WTC11 (cell line): ENCODE data around the gene FTCDNL1. TPM values are rescaled to one million over a fixed set of nuclear protein-coding genes. Genes with fewer than 3 reads are reported as not detected.

Source experiments
- ATAC-seq: fragments of 200-7000 bp; cut with Tn5 transposase; 2 replicates; pipeline ENCODE4 v1.10.0; 2021; ENCODE audit warnings: mild to moderate bottlenecking, moderate library complexity
- CTCF ChIA-PET: fragments of 300-600 bp; sonication (Branson Sonifier 250); formaldehyde crosslinking; loops from one replicate; lab custom pipeline; 2021; ENCODE audit warnings: antibody characterized with exemption; lab: Charles Lee
- POLR2A ChIA-PET: fragments of 350-600 bp; sonication (Branson Sonifier 250); formaldehyde crosslinking; loops from one replicate; lab custom pipeline; 2021; ENCODE audit warnings: antibody characterized with exemption; lab: Charles Lee
- DNase-seq: peaks from one replicate; pipeline ENCODE4 v3.0.0; 2021; ENCODE audit warnings: low spot score
- H3K27ac Mint-ChIP-seq: 2 replicates; pipeline ENCODE4 v1.8.0; 2021; ENCODE audit warnings: mixed read lengths
- H3K27me3 Mint-ChIP-seq: 2 replicates; pipeline ENCODE4 v1.8.0; 2021; ENCODE audit warnings: low read depth, mild to moderate bottlenecking, moderate library complexity, mixed read lengths
- H3K36me3 Mint-ChIP-seq: 2 replicates; pipeline ENCODE4 v1.8.0; 2021; ENCODE audit warnings: mixed read lengths
- H3K4me1 Mint-ChIP-seq: 2 replicates; pipeline ENCODE4 v1.8.0; 2022; ENCODE audit warnings: mixed read lengths
- H3K4me3 Mint-ChIP-seq: 2 replicates; pipeline ENCODE4 v1.8.0; 2021; ENCODE audit warnings: mild to moderate bottlenecking, moderate library complexity, mixed read lengths
- H3K9me3 Mint-ChIP-seq: 2 replicates; pipeline ENCODE4 v1.8.0; 2021; ENCODE audit warnings: mixed read lengths
- ETV6 ChIP-seq: sonication (generic); formaldehyde crosslinking; IDR thresholded peaks from 2 replicates; pipeline ENCODE4 v1.8.1; 2022; ENCODE audit warnings: mild to moderate bottlenecking, missing genetic modification reagents
- FOXP1 ChIP-seq: sonication (generic); formaldehyde crosslinking; IDR thresholded peaks from 2 replicates; pipeline ENCODE4 v1.8.0; 2022; ENCODE audit warnings: missing genetic modification reagents, mild to moderate bottlenecking, moderate library complexity, borderline replicate concordance
- KAT7 ChIP-seq: sonication (generic); formaldehyde crosslinking; IDR thresholded peaks from 2 replicates; pipeline ENCODE4 v1.8.1; 2023; ENCODE audit warnings: missing genetic modification reagents, mild to moderate bottlenecking, borderline replicate concordance
- SP1 ChIP-seq: sonication (generic); formaldehyde crosslinking; conservative IDR thresholded peaks from 2 replicates; pipeline ENCODE4 v1.8.1; 2022; ENCODE audit warnings: missing genetic modification reagents
- TCF7 ChIP-seq: sonication (generic); formaldehyde crosslinking; IDR thresholded peaks from 2 replicates; pipeline ENCODE4 v1.8.0; 2022; ENCODE audit warnings: mild to moderate bottlenecking, low read depth, missing genetic modification reagents, moderate library complexity
- ZBTB21 ChIP-seq: sonication (generic); formaldehyde crosslinking; IDR thresholded peaks from 2 replicates; pipeline ENCODE4 v1.8.1; 2023; ENCODE audit warnings: mild to moderate bottlenecking, missing genetic modification reagents, borderline replicate concordance
- ZNF416 ChIP-seq: fragments of 250-450 bp; sonication (Bioruptor Pico); IDR thresholded peaks from 2 replicates; pipeline ENCODE4 v1.9.0; 2021; ENCODE audit warnings: mild to moderate bottlenecking, inconsistent platforms
- ZNF423 ChIP-seq: fragments of 250-450 bp; sonication (Bioruptor Pico); IDR thresholded peaks from 2 replicates; pipeline ENCODE4 v2.1.2; 2022; ENCODE audit warnings: mild to moderate bottlenecking, moderate library complexity
- ZNF671 ChIP-seq: fragments of 250-450 bp; sonication (Bioruptor Pico); IDR thresholded peaks from 2 replicates; pipeline ENCODE4 v1.8.0; 2021; ENCODE audit warnings: mild to moderate bottlenecking
- total RNA-seq: library from RNA; stranded (reverse); gene quantifications from 3 replicates; pipeline ENCODE4 v1.2.3, GENCODE V29; 2021
- TF ChIP-seq, protein P1 (sequence below): sonication (generic); formaldehyde crosslinking; IDR thresholded peaks from 2 replicates; pipeline ENCODE4 v1.8.0; 2023; ENCODE audit warnings: mild to moderate bottlenecking, missing genetic modification reagents
- TF ChIP-seq, protein P2 (sequence below): sonication (generic); formaldehyde crosslinking; IDR thresholded peaks from 2 replicates; pipeline ENCODE4 v1.8.1; 2022; ENCODE audit warnings: mild to moderate bottlenecking, missing genetic modification reagents, moderate library complexity, borderline replicate concordance
- TF ChIP-seq, protein P3 (sequence below): sonication (generic); formaldehyde crosslinking; IDR thresholded peaks from 2 replicates; pipeline ENCODE4 v1.8.1; 2023; ENCODE audit warnings: mild to moderate bottlenecking, missing genetic modification reagents
- TF ChIP-seq, protein P4 (sequence below): fragments of 250-450 bp; sonication (Bioruptor Pico); IDR thresholded peaks from 2 replicates; pipeline ENCODE4 v1.9.0; 2021; ENCODE audit warnings: mild to moderate bottlenecking, borderline replicate concordance
- TF ChIP-seq, protein P5 (sequence below): fragments of 250-450 bp; sonication (Bioruptor Pico); conservative IDR thresholded peaks from 2 replicates; pipeline ENCODE4 v1.9.0; 2021; ENCODE audit warnings: mild to moderate bottlenecking
- TF ChIP-seq, protein P6 (sequence below): fragments of 250-450 bp; sonication (Bioruptor Pico); IDR thresholded peaks from 2 replicates; pipeline ENCODE4 v1.9.0; 2021; ENCODE audit warnings: mild to moderate bottlenecking

Gene FTCDNL1
- total RNA-seq, 1 experiment from 2014 or later: 0.85 TPM

DNA sequence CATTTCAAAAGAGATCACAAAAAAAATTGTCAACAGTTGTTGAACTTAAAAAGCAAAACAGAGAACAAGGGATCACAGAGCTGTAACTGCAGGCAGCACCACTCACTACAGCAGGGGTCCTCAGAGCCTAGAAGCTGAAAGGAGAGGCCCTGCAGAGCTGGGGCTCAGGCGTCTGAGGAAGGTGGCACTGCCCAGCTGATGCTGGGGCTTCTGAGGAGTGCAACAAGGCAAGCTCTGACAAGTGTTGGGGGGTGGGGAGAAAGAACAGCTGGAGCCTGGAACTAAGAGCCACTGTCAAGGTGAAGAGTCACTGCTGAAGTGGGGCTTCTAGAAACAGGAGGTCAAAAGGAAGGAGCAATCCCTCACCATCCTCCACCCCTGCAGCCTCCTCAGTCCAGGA, 46.2 kb downstream of the FTCDNL1 start:
- no peak for DNase-seq
- peaks cover 18% of the 10 kb centered on the region for H3K9me3 Mint-ChIP-seq
- peak; percentile 85 for ATAC-seq
- no peaks in the 10 kb centered on the region; the same call in 1 of the 2 replicates for H3K27me3 Mint-ChIP-seq
- H3K36me3 Mint-ChIP-seq: peaks cover 17% of the 10 kb centered on the region
- H3K4me3 Mint-ChIP-seq: no peak overlapping the region
- ChIA-PET CTCF (interaction anchor here (0.7 kb wide), 1 partner anchor 15 kb away, joined by 3 read pairs; no protein-coding TSS in a partner anchor), POLR2A (no interaction called here)
- peaks cover 6% of the 10 kb centered on the region for H3K4me1 Mint-ChIP-seq
- peak overlapping the region; percentile 96; the same call in 1 of the 2 replicates for H3K27ac Mint-ChIP-seq
- TF ChIP-seq ETV6 (no peak), ZNF423 (0 out of 2 replicates have a peak, but pooled peaks have one; percentile 12)
- TF ChIP-seq, protein P1, sequence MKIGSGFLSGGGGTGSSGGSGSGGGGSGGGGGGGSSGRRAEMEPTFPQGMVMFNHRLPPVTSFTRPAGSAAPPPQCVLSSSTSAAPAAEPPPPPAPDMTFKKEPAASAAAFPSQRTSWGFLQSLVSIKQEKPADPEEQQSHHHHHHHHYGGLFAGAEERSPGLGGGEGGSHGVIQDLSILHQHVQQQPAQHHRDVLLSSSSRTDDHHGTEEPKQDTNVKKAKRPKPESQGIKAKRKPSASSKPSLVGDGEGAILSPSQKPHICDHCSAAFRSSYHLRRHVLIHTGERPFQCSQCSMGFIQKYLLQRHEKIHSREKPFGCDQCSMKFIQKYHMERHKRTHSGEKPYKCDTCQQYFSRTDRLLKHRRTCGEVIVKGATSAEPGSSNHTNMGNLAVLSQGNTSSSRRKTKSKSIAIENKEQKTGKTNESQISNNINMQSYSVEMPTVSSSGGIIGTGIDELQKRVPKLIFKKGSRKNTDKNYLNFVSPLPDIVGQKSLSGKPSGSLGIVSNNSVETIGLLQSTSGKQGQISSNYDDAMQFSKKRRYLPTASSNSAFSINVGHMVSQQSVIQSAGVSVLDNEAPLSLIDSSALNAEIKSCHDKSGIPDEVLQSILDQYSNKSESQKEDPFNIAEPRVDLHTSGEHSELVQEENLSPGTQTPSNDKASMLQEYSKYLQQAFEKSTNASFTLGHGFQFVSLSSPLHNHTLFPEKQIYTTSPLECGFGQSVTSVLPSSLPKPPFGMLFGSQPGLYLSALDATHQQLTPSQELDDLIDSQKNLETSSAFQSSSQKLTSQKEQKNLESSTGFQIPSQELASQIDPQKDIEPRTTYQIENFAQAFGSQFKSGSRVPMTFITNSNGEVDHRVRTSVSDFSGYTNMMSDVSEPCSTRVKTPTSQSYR (CRISPR knock-in tag): no peak

DNA sequence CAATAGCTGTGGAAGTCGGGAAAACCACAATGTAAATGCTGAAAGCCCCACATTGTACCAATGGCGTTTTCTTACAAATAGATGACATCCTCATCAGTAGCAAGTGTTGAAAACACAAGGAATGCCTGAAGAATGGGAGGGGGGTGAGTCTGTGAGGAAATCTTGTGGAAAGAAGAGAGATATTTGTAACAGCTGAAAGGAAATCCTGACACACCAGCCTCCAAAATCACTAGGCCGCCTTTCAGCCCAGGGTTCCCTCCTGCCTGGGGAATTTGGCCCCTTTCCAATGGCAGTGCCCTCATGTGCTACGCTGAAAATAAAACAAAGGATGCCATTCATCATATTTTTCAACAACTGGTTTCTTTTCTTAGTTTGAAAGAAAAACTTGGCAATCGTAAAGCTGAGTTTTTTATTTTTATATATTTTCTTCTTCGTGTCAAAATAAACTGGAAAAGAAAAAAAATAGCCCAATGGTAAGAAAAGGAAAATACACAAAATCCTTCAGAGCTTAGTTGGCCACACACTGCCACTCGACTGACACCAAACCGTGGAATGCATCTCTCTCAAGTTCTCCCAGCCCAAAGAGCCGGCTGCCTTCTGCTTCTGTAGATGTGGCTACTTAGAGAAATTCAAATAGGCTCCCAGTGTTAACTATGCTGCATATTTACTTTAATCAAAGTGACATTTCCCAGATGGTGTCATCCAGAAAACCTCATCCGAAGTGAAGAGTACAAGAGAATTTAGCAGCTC, 52.0 kb downstream of the FTCDNL1 start:
- ChIA-PET CTCF (no interaction called here), POLR2A (no interaction called here)
- H3K27me3 Mint-ChIP-seq: no peaks in the 10 kb centered on the region; the same call in 1 of the 2 replicates
- peaks cover 30% of the 10 kb centered on the region for H3K4me1 Mint-ChIP-seq
- H3K27ac Mint-ChIP-seq: no peak overlapping the region
- DNase-seq: no peak
- ATAC-seq: no peak
- H3K9me3 Mint-ChIP-seq: no peaks in the 10 kb centered on the region
- H3K4me3 Mint-ChIP-seq: no peak overlapping the region
- TF ChIP-seq ZNF671 (no peak), TCF7 (CRISPR knock-in tag) (no peak), FOXP1 (CRISPR knock-in tag) (no peak), KAT7 (no peak)
- TF ChIP-seq, protein P2, sequence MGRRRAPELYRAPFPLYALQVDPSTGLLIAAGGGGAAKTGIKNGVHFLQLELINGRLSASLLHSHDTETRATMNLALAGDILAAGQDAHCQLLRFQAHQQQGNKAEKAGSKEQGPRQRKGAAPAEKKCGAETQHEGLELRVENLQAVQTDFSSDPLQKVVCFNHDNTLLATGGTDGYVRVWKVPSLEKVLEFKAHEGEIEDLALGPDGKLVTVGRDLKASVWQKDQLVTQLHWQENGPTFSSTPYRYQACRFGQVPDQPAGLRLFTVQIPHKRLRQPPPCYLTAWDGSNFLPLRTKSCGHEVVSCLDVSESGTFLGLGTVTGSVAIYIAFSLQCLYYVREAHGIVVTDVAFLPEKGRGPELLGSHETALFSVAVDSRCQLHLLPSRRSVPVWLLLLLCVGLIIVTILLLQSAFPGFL (CRISPR knock-in tag): no peak
- TF ChIP-seq, protein P3, sequence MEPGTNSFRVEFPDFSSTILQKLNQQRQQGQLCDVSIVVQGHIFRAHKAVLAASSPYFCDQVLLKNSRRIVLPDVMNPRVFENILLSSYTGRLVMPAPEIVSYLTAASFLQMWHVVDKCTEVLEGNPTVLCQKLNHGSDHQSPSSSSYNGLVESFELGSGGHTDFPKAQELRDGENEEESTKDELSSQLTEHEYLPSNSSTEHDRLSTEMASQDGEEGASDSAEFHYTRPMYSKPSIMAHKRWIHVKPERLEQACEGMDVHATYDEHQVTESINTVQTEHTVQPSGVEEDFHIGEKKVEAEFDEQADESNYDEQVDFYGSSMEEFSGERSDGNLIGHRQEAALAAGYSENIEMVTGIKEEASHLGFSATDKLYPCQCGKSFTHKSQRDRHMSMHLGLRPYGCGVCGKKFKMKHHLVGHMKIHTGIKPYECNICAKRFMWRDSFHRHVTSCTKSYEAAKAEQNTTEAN (CRISPR knock-in tag): no peak
- TF ChIP-seq, all 79 proteins: peak for 0
- no peaks in the 10 kb centered on the region for H3K36me3 Mint-ChIP-seq

DNA sequence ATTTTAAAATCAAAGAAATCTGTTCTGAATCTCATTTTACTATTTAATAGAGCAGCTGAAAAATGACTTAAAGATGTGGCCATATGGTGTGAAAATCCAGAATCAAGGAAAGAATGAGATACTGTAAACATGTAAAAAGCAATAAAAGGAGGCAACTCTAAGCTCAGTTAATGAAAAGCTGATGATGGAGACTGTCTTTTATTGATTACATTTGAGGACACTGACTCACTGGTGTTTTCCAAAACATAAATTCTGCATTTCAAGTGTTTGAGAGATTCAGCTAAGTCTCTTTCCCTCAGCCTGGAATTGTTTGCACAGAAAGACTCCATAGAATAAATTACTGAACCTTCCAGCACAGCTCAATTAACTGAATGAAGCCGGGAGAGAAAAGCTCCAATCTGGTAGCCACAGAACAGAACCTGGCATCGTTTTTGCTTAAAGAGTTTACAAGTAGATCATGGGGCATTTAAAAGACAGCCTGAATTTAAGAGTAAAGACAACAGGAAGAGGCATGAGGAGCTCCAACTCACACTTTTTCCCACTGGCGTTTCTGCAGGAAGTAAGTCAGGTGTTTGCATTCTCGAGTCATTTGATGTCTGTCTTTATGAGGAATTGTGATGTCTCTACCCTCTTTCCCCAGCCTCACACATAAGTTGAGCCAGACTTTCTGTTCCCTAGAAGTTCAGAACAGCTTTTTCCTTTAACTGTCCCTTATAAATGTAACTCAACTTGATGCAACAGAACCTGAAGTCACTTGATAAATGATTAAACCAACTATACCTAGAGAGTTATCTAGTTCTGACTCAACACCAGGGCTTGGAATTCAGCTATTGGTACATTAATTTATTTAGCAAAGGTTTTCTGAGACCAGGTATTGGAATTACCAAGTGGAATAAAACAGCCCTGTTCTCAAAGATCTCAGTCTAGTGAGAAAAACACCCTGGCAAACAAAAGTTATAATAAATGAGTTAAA, 53.3 kb downstream of the FTCDNL1 start:
- Mint-ChIP-seq H3K9me3 (no peaks in the 10 kb centered on the region), H3K4me1 (peaks cover 43% of the 10 kb centered on the region), H3K27me3 (no peaks in the 10 kb centered on the region; the same call in 1 of the 2 replicates), H3K27ac (no peak overlapping the region), H3K36me3 (no peaks in the 10 kb centered on the region), H3K4me3 (no peak overlapping the region)
- no peak for DNase-seq
- ATAC-seq: no peak
- CTCF ChIA-PET: interaction anchor here (0.9 to 1.4 kb wide), 2 partner anchors 57 to 93 kb away, joined by 3 read pairs; no protein-coding TSS in a partner anchor
- POLR2A ChIA-PET: no interaction called here
- TF ChIP-seq ZBTB21 (no peak), ZNF416 (no peak), SP1 (no peak)
- TF ChIP-seq, protein P4, sequence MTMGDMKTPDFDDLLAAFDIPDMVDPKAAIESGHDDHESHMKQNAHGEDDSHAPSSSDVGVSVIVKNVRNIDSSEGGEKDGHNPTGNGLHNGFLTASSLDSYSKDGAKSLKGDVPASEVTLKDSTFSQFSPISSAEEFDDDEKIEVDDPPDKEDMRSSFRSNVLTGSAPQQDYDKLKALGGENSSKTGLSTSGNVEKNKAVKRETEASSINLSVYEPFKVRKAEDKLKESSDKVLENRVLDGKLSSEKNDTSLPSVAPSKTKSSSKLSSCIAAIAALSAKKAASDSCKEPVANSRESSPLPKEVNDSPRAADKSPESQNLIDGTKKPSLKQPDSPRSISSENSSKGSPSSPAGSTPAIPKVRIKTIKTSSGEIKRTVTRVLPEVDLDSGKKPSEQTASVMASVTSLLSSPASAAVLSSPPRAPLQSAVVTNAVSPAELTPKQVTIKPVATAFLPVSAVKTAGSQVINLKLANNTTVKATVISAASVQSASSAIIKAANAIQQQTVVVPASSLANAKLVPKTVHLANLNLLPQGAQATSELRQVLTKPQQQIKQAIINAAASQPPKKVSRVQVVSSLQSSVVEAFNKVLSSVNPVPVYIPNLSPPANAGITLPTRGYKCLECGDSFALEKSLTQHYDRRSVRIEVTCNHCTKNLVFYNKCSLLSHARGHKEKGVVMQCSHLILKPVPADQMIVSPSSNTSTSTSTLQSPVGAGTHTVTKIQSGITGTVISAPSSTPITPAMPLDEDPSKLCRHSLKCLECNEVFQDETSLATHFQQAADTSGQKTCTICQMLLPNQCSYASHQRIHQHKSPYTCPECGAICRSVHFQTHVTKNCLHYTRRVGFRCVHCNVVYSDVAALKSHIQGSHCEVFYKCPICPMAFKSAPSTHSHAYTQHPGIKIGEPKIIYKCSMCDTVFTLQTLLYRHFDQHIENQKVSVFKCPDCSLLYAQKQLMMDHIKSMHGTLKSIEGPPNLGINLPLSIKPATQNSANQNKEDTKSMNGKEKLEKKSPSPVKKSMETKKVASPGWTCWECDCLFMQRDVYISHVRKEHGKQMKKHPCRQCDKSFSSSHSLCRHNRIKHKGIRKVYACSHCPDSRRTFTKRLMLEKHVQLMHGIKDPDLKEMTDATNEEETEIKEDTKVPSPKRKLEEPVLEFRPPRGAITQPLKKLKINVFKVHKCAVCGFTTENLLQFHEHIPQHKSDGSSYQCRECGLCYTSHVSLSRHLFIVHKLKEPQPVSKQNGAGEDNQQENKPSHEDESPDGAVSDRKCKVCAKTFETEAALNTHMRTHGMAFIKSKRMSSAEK (CRISPR knock-in tag): no peak
- TF ChIP-seq, protein P5, sequence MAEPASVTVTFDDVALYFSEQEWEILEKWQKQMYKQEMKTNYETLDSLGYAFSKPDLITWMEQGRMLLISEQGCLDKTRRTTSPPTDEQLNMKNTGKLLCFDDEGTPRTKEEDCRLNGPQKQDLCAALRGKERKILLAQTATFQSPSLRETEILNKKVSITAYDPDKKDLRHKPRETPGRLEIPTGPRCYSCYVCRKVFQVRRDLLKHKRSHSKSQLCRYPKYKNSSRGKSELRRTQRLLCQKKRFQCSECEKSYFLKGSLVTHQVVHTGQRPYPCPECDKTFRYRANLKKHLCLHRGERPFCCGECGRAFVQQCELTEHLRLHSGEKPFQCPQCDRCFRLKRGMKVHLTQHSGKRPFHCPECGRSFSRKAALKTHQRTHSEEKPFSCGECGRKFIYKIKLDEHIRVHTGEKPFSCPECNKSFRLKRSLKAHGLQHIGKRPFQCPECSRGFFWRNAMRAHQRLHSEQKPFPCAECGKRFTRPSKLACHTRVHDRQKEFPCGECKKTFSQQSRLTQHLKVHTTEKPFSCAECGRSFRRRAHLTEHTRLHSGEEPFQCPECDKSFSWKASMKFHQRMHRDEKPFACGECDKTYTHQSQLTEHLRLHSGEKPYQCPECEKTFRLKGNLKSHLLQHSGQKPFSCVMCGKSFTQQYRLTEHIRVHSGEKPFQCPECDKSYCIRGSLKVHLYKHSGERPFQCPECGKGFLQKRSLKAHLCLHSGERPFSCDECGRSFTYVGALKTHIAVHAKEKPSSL (CRISPR knock-in tag): no peak
- TF ChIP-seq, protein P6, sequence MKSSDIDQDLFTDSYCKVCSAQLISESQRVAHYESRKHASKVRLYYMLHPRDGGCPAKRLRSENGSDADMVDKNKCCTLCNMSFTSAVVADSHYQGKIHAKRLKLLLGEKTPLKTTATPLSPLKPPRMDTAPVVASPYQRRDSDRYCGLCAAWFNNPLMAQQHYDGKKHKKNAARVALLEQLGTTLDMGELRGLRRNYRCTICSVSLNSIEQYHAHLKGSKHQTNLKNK (CRISPR knock-in tag): no peak
